Measurements from ENCODE around the gene ITGB2. TPM values are rescaled to one million over a fixed set of nuclear protein-coding genes. Genes with fewer than 3 reads are reported as not detected.

Gene ITGB2
- total RNA-seq, 4 donors from 2014 or later: 55.8 to 1,044 (median 162) TPM

GRCh38 chr21:44848821-44849521, 71.7 kb downstream of the ITGB2 start:
- TF ChIP-seq, protein P1, sequence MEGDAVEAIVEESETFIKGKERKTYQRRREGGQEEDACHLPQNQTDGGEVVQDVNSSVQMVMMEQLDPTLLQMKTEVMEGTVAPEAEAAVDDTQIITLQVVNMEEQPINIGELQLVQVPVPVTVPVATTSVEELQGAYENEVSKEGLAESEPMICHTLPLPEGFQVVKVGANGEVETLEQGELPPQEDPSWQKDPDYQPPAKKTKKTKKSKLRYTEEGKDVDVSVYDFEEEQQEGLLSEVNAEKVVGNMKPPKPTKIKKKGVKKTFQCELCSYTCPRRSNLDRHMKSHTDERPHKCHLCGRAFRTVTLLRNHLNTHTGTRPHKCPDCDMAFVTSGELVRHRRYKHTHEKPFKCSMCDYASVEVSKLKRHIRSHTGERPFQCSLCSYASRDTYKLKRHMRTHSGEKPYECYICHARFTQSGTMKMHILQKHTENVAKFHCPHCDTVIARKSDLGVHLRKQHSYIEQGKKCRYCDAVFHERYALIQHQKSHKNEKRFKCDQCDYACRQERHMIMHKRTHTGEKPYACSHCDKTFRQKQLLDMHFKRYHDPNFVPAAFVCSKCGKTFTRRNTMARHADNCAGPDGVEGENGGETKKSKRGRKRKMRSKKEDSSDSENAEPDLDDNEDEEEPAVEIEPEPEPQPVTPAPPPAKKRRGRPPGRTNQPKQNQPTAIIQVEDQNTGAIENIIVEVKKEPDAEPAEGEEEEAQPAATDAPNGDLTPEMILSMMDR (IDR thresholded peaks at IDR 0.05; ENCODE audit: low read depth): no peak

GRCh38 chr21:44847261-44848056, 73.2 kb downstream of the ITGB2 start:
- TF ChIP-seq, protein P1 (IDR thresholded peaks at IDR 0.05; ENCODE audit: low read depth): no peak

DNA sequence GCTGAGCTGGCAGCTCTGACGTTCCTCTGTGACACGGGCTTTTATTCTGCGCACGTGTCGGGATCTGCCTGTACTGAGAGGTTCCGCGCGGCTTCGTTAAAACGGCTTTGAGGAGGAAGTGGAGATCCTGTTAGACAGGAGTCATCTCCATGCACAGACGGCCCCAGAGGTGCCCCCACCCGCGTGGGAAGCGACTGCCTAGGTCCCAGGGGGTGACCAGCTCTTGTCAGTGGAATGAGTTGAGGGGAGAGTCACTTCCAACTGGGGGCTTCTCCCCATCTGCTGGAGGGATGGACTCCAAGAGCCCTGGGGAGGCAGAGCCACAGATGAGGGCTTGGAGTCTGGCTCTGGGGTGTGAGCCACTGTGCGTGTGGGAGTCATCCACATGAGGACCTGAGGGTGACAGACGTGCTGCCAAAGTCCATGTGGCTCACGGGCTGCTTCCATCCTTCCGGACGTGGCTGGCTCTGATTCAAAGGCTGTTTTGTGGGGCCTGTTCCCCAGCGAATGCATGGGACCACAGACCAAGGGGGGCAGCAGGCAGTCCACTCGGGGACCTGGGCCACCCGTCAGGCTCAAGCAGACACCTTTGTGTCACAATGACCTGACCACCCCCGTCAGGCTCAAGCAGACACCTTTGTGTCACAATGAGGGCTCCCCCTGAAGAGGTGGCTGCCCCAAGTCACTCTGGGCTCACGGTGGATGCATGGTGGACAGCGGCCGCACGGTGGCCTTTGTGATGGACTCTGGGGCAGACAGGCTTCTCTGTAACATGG, 74.0 kb downstream of the ITGB2 start:
- TF ChIP-seq, protein P1 (IDR thresholded peaks at IDR 0.05; ENCODE audit: low read depth): no peak

DNA sequence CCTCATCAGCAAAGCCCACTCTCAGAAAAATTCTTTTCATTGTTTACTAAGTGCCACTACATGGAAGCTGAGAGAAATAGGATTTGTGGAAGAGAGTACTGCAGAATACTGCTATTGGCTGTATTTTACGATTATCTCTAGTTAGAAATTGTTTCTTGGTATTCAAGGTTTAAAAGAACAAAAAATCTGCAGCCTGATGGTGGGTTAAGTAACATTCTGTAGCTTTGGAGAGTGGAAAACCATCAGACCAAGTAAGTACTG, 74.5 kb downstream of the ITGB2 start:
- TF ChIP-seq, protein P1 (IDR thresholded peaks at IDR 0.05; ENCODE audit: low read depth): no peak

- TF ChIP-seq, protein P1 (IDR thresholded peaks at IDR 0.05; ENCODE audit: low read depth): no peak
Measured at GRCh38 chr21:44845418-44846223, 75.1 kb downstream of the ITGB2 start.

- TF ChIP-seq, protein P1 (IDR thresholded peaks at IDR 0.05; ENCODE audit: low read depth): no peak
Measured at GRCh38 chr21:44844256-44844655, 76.4 kb downstream of the ITGB2 start.
